Bronchial epithelial cell (primary cell): ENCODE data around the gene TAS1R2. TPM values are rescaled to one million over a fixed set of nuclear protein-coding genes. Genes with fewer than 3 reads are reported as not detected.

Source experiments
- DNase-seq: peaks from one replicate; pipeline ENCODE4 v3.0.0-alpha.2; 2010; ENCODE audit warnings: low read depth
- FAIRE-seq: peaks from 2 replicates; lab custom pipeline; 2011; peaks lifted over from hg19 to GRCh38; lab: Jason Lieb, UNC
- H3K27me3 ChIP-seq: 2 replicates; pipeline ENCODE4 v1.5.1; 2011; ENCODE audit warnings: low read length; ENCODE audit not compliant: control insufficient read depth, insufficient read depth
- H3K36me3 ChIP-seq: 2 replicates; pipeline ENCODE4 v1.5.1; 2011; ENCODE audit warnings: low read length; ENCODE audit not compliant: control insufficient read depth, insufficient read depth
- H3K4me3 ChIP-seq: 2 replicates; pipeline ENCODE4 v1.5.1; 2011; ENCODE audit warnings: mild to moderate bottlenecking, low read depth, low read length, control low read depth
- total RNA-seq: library from RNA; depleted of rRNA; stranded (reverse); fragments of >200 nt; gene quantifications from 2 replicates; pipeline ENCODE4 v1.2.1, GENCODE V29; 2014
- TF ChIP-seq, protein P1 (sequence below): IDR thresholded peaks from 2 replicates; pipeline ENCODE4 v1.5.1; 2011; ENCODE audit warnings: mild to moderate bottlenecking, moderate library complexity, low read length, control low read depth, inconsistent platforms; ENCODE audit not compliant: insufficient read depth, severe bottlenecking

Gene TAS1R2
- total RNA-seq, 1 donor from 2014 or later: not detected

DNA sequence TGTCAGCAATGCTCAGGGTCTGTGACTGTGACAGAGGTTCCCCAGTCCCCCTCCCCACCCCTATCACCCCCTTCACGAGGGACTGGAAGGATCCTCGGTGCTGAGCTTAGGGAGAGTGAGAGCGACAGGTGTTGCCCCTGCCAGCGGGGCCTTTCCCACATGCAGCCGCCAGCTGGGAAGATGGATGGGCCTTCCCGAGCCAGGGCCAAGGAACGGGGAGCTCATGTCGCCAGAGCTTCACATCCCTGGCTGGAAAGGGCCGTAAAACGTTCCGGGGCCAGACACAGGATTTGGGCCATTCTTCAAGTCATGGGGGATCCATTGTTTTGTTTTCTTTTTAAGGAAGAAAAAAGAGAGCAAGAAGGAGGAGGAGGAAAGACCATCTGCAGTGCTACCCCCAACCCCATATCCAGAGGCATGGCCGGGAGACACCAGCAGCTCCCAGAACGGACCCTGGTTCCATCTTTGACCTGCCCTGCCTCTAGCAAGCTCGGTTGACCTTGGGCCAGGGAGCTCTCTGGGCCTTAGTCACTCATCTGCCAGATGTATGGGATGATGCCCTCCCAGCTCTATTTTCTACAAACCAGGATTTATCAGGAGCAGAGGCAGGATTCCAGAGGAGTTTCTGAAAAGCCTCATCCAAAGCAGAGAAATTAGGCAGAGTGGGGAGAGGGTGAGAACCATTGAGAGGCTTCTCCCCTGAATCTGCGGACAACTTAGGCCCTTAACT, 54.1 kb downstream of the TAS1R2 start:
- DNase-seq (no peak), FAIRE-seq (no peak)
- peaks cover 1% of the 10 kb centered on the region for H3K27me3 ChIP-seq
- no peak overlapping the region for H3K4me3 ChIP-seq
- H3K36me3 ChIP-seq: no peaks in the 10 kb centered on the region
- TF ChIP-seq, protein P1, sequence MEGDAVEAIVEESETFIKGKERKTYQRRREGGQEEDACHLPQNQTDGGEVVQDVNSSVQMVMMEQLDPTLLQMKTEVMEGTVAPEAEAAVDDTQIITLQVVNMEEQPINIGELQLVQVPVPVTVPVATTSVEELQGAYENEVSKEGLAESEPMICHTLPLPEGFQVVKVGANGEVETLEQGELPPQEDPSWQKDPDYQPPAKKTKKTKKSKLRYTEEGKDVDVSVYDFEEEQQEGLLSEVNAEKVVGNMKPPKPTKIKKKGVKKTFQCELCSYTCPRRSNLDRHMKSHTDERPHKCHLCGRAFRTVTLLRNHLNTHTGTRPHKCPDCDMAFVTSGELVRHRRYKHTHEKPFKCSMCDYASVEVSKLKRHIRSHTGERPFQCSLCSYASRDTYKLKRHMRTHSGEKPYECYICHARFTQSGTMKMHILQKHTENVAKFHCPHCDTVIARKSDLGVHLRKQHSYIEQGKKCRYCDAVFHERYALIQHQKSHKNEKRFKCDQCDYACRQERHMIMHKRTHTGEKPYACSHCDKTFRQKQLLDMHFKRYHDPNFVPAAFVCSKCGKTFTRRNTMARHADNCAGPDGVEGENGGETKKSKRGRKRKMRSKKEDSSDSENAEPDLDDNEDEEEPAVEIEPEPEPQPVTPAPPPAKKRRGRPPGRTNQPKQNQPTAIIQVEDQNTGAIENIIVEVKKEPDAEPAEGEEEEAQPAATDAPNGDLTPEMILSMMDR: no peak

GRCh38 chr1:18803851-18804250, 55.6 kb downstream of the TAS1R2 start:
- no peak overlapping the region for H3K4me3 ChIP-seq
- DNase-seq: no peak
- H3K36me3 ChIP-seq: no peaks in the 10 kb centered on the region
- no peak for FAIRE-seq
- H3K27me3 ChIP-seq: peaks cover 1% of the 10 kb centered on the region
- TF ChIP-seq, protein P1: no peak

GRCh38 chr1:18803151-18803791, 56.2 kb downstream of the TAS1R2 start:
- FAIRE-seq (no peak), DNase-seq (no peak)
- TF ChIP-seq, protein P1: no peak
- H3K4me3 ChIP-seq: no peak overlapping the region
- no peaks in the 10 kb centered on the region for H3K36me3 ChIP-seq
- H3K27me3 ChIP-seq: peaks cover 1% of the 10 kb centered on the region

DNA sequence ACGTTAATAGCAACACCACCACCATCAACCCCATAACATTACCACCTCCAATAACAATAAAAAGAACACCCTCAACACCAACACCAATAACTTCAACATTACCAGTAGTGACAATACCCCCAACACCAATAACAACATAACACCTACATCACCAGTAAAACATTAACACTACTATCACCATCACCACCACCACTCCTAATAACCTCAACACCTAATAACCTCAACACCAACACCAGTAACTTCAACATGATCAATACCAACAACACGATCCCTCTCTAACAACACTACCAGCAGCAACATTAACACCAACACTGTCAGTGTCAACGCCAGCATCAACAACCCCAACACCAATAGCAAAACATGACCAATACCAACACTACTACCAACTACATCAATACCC, 57.2 kb downstream of the TAS1R2 start:
- no peak overlapping the region for H3K4me3 ChIP-seq
- FAIRE-seq: peak; percentile 66
- TF ChIP-seq, protein P1: no peak
- no peak for DNase-seq
- no peaks in the 10 kb centered on the region for H3K36me3 ChIP-seq
- peaks cover 1% of the 10 kb centered on the region for H3K27me3 ChIP-seq

DNA sequence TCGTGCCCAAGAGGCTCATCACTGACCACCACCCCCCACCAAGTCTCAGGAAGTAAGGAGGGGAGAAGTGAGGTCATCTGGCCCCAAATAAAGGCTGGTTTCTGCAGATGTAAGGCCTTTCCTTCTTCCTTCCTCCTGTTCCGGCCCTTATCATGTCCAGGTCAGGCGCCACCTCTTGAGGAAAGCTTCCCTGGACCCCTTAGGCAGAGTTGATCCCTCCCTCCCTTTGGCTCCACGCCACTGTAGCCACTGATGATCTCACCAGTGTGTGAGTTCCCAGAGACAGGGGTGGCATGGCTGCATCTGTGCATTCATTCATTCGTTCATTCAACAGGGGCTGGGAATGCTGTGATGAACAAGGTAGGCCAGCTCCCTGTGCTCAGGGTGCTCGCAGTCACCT, 59.2 kb downstream of the TAS1R2 start:
- TF ChIP-seq, protein P1: no peak
- Histone ChIP-seq H3K4me3 (no peak overlapping the region), H3K36me3 (no peaks in the 10 kb centered on the region), H3K27me3 (no peaks in the 10 kb centered on the region)
- no peak for FAIRE-seq
- no peak for DNase-seq

DNA sequence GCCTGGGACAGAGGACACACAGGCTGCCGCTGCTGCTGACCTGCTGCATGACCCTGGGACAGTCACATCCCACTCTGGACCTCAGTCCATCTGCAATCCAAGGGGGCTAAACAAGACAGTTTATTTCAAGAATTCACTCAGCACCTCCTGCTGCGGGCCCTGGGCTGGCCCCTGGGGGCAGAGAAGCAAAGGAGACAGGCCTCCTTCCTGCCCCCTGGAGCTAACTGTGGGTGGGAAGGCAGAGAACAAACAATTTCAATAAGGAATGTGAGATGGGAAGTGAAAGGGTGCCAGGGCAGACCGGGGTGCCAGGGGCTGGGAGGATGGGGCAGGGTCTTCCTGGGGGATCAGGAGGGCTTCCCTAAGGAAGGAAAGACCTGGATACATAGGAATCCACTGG, 60.0 kb downstream of the TAS1R2 start:
- DNase-seq (no peak), FAIRE-seq (no peak)
- H3K27me3 ChIP-seq: no peaks in the 10 kb centered on the region
- TF ChIP-seq, protein P1: no peak
- H3K4me3 ChIP-seq: no peak overlapping the region
- H3K36me3 ChIP-seq: no peaks in the 10 kb centered on the region
